ENCODE results near the gene MRPL14.

Gene MRPL14

DNA sequence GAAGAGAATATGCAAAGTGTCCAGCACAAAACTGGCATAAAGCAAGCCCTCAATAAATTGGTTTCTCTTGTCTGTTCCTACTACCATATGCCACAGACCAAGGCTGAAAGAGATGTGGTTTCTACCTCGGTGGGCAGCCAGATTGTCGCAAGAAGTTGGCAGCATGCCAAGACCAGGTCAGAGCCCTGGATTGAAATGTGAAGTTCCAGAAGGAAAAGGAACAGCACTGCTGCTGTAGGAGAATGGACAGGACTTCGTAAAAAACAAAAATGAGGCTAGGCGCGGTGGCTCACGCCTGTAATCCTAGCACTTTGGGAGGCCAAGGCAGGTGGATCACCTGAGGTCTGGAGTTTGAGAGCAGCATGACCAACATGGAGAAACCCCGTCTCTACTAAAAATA is 22.1 kb downstream of the MRPL14 start:
- no peak for DNase-seq
- H3K4me3 Mint-ChIP-seq = no peak overlapping the region
- H3K27ac Mint-ChIP-seq = no peak overlapping the region
- no peak for TF ChIP-seq CTCF (IDR thresholded peaks at IDR 0.05)
- peaks cover 66% of the 10 kb centered on the region for H3K36me3 Mint-ChIP-seq (ENCODE audit: low read depth)
- peaks cover 4% of the 10 kb centered on the region for H3K27me3 Mint-ChIP-seq (ENCODE audit: low read depth, poor library complexity)
- peaks cover 20% of the 10 kb centered on the region for H3K4me1 Mint-ChIP-seq
- H3K9me3 Mint-ChIP-seq = no peaks in the 10 kb centered on the region

DNA sequence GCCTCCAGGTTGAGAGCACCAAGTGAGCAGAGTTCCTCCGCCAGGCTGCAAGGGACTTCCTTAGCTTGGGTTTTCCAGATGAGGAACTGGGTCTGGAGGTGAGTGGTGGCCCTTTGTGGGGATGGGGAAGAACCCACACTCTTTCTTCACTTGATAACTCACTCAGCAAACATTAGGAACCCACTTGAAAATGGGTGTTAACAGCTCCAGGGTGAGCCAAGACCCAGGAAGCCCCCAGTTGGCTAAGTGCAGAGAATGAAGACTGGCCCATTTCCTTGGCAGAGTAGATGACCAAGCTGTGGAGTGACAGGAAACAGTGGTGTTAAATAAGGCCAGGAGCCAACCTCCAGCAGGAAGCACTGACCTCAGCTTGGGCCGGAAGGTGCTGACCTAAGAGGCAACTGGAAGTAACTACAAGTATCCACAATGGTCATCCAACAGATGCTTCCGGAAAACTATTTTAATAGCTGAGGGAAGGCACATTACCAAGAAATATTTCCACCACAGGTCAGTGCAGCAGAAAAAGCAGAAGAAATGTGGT is 22.7 kb downstream of the MRPL14 start:
- DNase-seq = no peak
- Mint-ChIP-seq H3K9me3 (no peaks in the 10 kb centered on the region), H3K27ac (no peak overlapping the region), H3K27me3 (ENCODE audit: low read depth, poor library complexity) (peaks cover 4% of the 10 kb centered on the region), H3K4me1 (peaks cover 14% of the 10 kb centered on the region), H3K4me3 (no peak overlapping the region), H3K36me3 (ENCODE audit: low read depth) (peaks cover 66% of the 10 kb centered on the region)
- no peak for TF ChIP-seq CTCF (IDR thresholded peaks at IDR 0.05)

DNA sequence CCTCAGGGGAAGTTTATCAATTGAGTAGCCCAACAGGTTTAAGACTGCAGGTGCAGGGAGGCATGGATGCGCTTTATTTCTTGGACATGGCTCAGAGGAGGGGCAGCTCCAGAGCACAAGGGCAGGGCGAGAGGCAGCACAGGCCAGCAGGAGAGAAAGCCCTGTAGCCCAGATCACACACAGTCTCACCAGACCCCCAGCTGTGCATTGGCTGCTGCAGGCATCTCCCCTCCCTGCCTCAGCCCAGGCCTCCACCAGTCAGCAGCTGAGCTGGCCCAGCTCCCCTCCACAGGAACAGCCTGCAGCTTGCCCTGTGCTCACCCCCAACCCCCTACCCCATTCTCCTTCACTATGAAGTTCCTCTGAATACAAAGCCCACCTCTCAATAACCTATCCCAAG is 24.7 kb downstream of the MRPL14 start:
- Mint-ChIP-seq H3K36me3 (ENCODE audit: low read depth) (peaks cover 49% of the 10 kb centered on the region), H3K4me1 (peaks cover 6% of the 10 kb centered on the region), H3K27me3 (ENCODE audit: low read depth, poor library complexity) (peaks cover 4% of the 10 kb centered on the region), H3K4me3 (no peak overlapping the region), H3K27ac (peak overlapping the region; percentile 66), H3K9me3 (no peaks in the 10 kb centered on the region)
- TF ChIP-seq CTCF (IDR thresholded peaks at IDR 0.05) = no peak
- no peak for DNase-seq

DNA sequence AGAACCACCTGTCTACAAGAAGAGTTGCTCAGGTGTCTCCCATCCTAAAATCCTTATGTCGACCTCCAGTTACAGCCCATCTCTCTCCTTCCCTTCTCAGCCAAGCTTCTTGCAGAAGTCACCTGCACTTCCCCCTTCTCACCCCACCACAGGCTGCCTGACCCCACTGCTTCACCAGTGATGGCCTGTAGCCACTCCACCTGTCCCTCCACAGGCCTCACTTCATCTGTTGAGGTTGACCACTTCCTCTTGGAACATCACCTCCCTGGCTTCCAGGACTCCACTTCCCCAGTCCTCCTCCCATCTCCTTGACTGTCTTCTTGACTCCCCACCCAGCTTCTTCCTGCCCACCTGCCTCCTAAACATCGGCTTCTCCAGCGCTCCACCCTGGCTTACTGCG is 25.4 kb downstream of the MRPL14 start:
- peaks cover 4% of the 10 kb centered on the region for H3K27me3 Mint-ChIP-seq (ENCODE audit: low read depth, poor library complexity)
- no peak overlapping the region for H3K4me3 Mint-ChIP-seq
- TF ChIP-seq CTCF (IDR thresholded peaks at IDR 0.05) = no peak
- peaks cover 45% of the 10 kb centered on the region for H3K36me3 Mint-ChIP-seq (ENCODE audit: low read depth)
- H3K4me1 Mint-ChIP-seq = peaks cover 6% of the 10 kb centered on the region
- peak overlapping the region; percentile 81 for H3K27ac Mint-ChIP-seq
- no peaks in the 10 kb centered on the region for H3K9me3 Mint-ChIP-seq
- DNase-seq = no peak

DNA sequence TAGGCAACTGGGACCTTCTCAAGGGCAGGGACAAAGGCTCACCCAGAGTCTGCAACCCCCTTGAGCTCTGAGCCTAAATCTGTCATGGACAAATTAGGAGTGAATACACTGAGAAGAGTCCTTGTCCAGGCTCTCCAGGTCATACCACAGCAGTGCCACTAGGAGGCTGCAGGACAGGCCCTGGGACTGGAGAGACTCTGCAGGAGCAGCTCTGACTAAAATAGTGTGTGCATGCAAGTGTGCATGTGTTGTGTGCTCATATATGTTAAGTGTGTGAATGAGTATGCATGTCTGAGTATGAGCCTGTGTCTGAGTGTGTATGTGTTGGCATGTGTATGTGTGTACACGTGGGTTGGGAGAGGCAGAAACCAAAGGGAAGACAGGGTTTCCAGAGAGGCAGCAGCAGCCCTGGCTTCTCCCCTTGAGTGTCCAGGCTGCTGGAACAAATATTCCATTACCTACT is 27.1 kb downstream of the MRPL14 start:
- Mint-ChIP-seq H3K27ac (peak overlapping the region; percentile 11), H3K27me3 (ENCODE audit: low read depth, poor library complexity) (peaks cover 4% of the 10 kb centered on the region), H3K36me3 (ENCODE audit: low read depth) (peaks cover 34% of the 10 kb centered on the region), H3K4me3 (no peak overlapping the region), H3K4me1 (peaks cover 6% of the 10 kb centered on the region), H3K9me3 (no peaks in the 10 kb centered on the region)
- peak; percentile 48 for TF ChIP-seq CTCF (IDR thresholded peaks at IDR 0.05)
- DNase-seq = no peak

GRCh38 chr6:44099192-44099591 is 28.1 kb downstream of the MRPL14 start:
- Mint-ChIP-seq H3K36me3 (ENCODE audit: low read depth) (peaks cover 34% of the 10 kb centered on the region), H3K9me3 (no peaks in the 10 kb centered on the region)
- no peak for TF ChIP-seq CTCF (IDR thresholded peaks at IDR 0.05)

More at GRCh38 chr6:44099192-44099591, 28.1 kb downstream of the MRPL14 start:
- no peak for DNase-seq
- Mint-ChIP-seq H3K27me3 (ENCODE audit: low read depth, poor library complexity) (peaks cover 6% of the 10 kb centered on the region), H3K4me1 (peaks cover 6% of the 10 kb centered on the region), H3K27ac (no peak overlapping the region), H3K4me3 (no peak overlapping the region)
